Measurements from ENCODE around the gene SLC43A1. TPM values are rescaled to one million over a fixed set of nuclear protein-coding genes. Genes with fewer than 3 reads are reported as not detected.

Gene SLC43A1
- polyA plus RNA-seq, 3 donors: 5.4 to 6.2 (median 5.8) TPM

- Mint-ChIP-seq H3K9me3 (peaks cover 0 to 3% (median under 1%) of the 10 kb centered on the region in 7 donors), H3K27me3 (ENCODE audit: low read depth in 3 of 3) (peaks cover 0 to 8% (median 5%) of the 10 kb centered on the region in 3 donors), H3K36me3 (no peaks in the 10 kb centered on the region), H3K4me1 (peaks cover 5% of the 10 kb centered on the region), H3K4me3 (no peak overlapping the region), H3K27ac (no peak overlapping the region)
- Histone ChIP-seq H2AFZ (ENCODE audit: insufficient read depth, low read depth, low read length, poor library complexity, severe bottlenecking) (no peak overlapping the region), H3K9me3 (replicated peaks in 1 of 2; ENCODE audit: control insufficient read depth in 1 of 2, insufficient read depth in 1 of 2, low read length in 2 of 2) (no peaks in the 10 kb centered on the region), H3K36me3 (replicated peaks in 1 of 2; ENCODE audit: control insufficient read depth in 1 of 2, insufficient read depth in 2 of 2, low read length in 2 of 2) (no peaks in the 10 kb centered on the region), H3K4me3 (replicated peaks in 1 of 3; ENCODE audit: low read depth in 2 of 3, low read length in 3 of 3) (no peak overlapping the region), H3K4me1 (ENCODE audit: control insufficient read depth in 1 of 2, insufficient read depth in 2 of 2, low read length in 2 of 2) (no peaks in the 10 kb centered on the region), H4K20me1 (ENCODE audit: insufficient read depth, low read length) (no peaks in the 10 kb centered on the region), H3K4me2 (replicated peaks; ENCODE audit: extremely low read depth, low read length, poor library complexity, severe bottlenecking) (no peak overlapping the region), H3K79me2 (ENCODE audit: insufficient read depth, low read length) (no peaks in the 10 kb centered on the region), H3K27ac (ENCODE audit: low read depth in 1 of 2, low read length in 2 of 2) (no peak overlapping the region), H3K9ac (ENCODE audit: insufficient read depth, low read length, poor library complexity, severe bottlenecking) (no peak overlapping the region), H3K27me3 (ENCODE audit: control insufficient read depth in 2 of 2, insufficient read depth in 2 of 2, low read length in 2 of 2) (no peaks in the 10 kb centered on the region)
- peak in 1 of 3 donors; percentile 47 for DNase-seq
- WGBS (ENCODE audit: insufficient coverage): 94% methylated on average over 3 of the region's 9 CpGs
- TF ChIP-seq CTCF (IDR thresholded peaks at IDR 0.05): no peak
- intact Hi-C loops (cut with micrococcal nuclease): no loop called here
Measured at GRCh38 chr11:57444362-57445121, 71.0 kb downstream of the SLC43A1 start.

DNA sequence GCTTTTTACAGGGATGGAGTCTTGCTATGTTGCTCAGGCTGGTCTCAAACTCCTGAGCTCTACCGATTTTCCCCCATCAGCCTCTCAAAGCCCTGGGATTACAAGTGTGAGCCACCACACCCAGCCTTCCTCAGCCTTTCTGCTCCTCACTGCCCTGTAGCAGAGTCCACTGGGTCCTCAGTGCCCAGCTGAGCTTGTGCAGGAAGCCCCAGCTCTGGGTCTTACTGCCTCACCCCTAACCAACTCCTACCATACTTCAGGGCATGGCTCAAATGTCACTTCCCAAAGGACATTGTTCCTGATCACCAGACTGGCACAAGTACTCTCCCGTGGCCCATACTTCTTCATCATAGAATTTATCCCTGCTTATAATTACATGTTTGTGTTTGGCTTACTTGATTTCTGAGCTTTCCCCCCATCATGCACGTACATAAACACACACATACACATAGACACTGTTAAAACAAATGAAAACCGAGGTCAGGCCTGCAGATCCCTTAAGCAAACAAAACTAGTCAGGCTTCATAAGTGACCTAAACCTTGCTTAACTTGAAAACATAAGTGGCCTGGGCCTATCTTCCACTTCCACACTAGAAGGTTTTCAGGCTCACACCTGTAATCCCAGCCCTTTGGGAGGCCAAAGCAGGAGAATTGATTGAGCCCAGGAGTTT lies 74.6 kb downstream of the SLC43A1 start:
- Histone ChIP-seq H3K4me2 (replicated peaks; ENCODE audit: extremely low read depth, low read length, poor library complexity, severe bottlenecking) (no peak overlapping the region), H3K79me2 (ENCODE audit: insufficient read depth, low read length) (no peaks in the 10 kb centered on the region), H3K4me1 (ENCODE audit: control insufficient read depth in 1 of 2, insufficient read depth in 2 of 2, low read length in 2 of 2) (peaks cover 0 to 2% of the 10 kb centered on the region in 2 donors), H2AFZ (ENCODE audit: insufficient read depth, low read depth, low read length, poor library complexity, severe bottlenecking) (no peak overlapping the region), H3K4me3 (replicated peaks in 1 of 3; ENCODE audit: low read depth in 2 of 3, low read length in 3 of 3) (no peak overlapping the region), H3K9me3 (replicated peaks in 1 of 2; ENCODE audit: control insufficient read depth in 1 of 2, insufficient read depth in 1 of 2, low read length in 2 of 2) (no peaks in the 10 kb centered on the region), H3K27me3 (ENCODE audit: control insufficient read depth in 2 of 2, insufficient read depth in 2 of 2, low read length in 2 of 2) (no peaks in the 10 kb centered on the region), H3K9ac (ENCODE audit: insufficient read depth, low read length, poor library complexity, severe bottlenecking) (no peak overlapping the region), H3K27ac (ENCODE audit: low read depth in 1 of 2, low read length in 2 of 2) (no peak overlapping the region), H3K36me3 (replicated peaks in 1 of 2; ENCODE audit: control insufficient read depth in 1 of 2, insufficient read depth in 2 of 2, low read length in 2 of 2) (no peaks in the 10 kb centered on the region), H4K20me1 (ENCODE audit: insufficient read depth, low read length) (no peaks in the 10 kb centered on the region)
- TF ChIP-seq CTCF (IDR thresholded peaks at IDR 0.05): no peak
- intact Hi-C loops (cut with micrococcal nuclease): no loop called here
- peaks cover 0 to 5% (median 1%) of the 10 kb centered on the region in 7 donors for H3K9me3 Mint-ChIP-seq
- H3K4me1 Mint-ChIP-seq: peaks cover 7% of the 10 kb centered on the region
- DNase-seq: no peak
- WGBS (ENCODE audit: insufficient coverage): 100% methylated on average over 2 of the region's 4 CpGs
- no peak overlapping the region for H3K27ac Mint-ChIP-seq
- no peak overlapping the region for H3K4me3 Mint-ChIP-seq
- no peaks in the 10 kb centered on the region for H3K36me3 Mint-ChIP-seq
- H3K27me3 Mint-ChIP-seq (ENCODE audit: low read depth in 3 of 3): peaks cover 1 to 10% (median 5%) of the 10 kb centered on the region in 3 donors
